GM19351 (cell line): ENCODE measurements around the gene CDRT15L2.
"Not testable (repeated sequence)": the region's sequence is repeated elsewhere in the genome, so short reads cannot be mapped to it uniquely, and the experiment has no call there.

Experiments
- ATAC-seq: cut with Tn5 transposase; IDR thresholded peaks from one replicate; pipeline ENCODE4 v1.9.1; 2021; ENCODE audit warnings: mild to moderate bottlenecking, moderate library complexity; ENCODE audit not compliant: unreplicated experiment

CDRT15L2 gene

GRCh38 chr17:20571653-20572052 is 7.9 kb upstream of the CDRT15L2 start:
- ATAC-seq = not testable (repeated sequence)

- ATAC-seq = not testable (repeated sequence)
These were observed 6.3 kb upstream of the CDRT15L2 start for GRCh38 chr17:20573216-20573615.

- ATAC-seq = not testable (repeated sequence)
These were observed 4.5 kb upstream of the CDRT15L2 start for GRCh38 chr17:20575071-20575470.

GRCh38 chr17:20583891-20584577 is 4.5 kb downstream of the CDRT15L2 start:
- ATAC-seq = not testable (repeated sequence)

GRCh38 chr17:20588744-20589453 is 9.4 kb downstream of the CDRT15L2 start:
- ATAC-seq = not testable (repeated sequence)

GRCh38 chr17:20589454-20589810 is 9.9 kb downstream of the CDRT15L2 start:
- not testable (repeated sequence) for ATAC-seq

GRCh38 chr17:20591040-20591439 is 11.5 kb downstream of the CDRT15L2 start:
- not testable (repeated sequence) for ATAC-seq

GRCh38 chr17:20605568-20605967 is 26.0 kb downstream of the CDRT15L2 start:
- not testable (repeated sequence) for ATAC-seq

- ATAC-seq = not testable (repeated sequence)
These were observed 30.0 kb downstream of the CDRT15L2 start for GRCh38 chr17:20609490-20609889.

GRCh38 chr17:20611309-20611708 is 31.8 kb downstream of the CDRT15L2 start:
- ATAC-seq = no peak

GRCh38 chr17:20612635-20613034 is 33.1 kb downstream of the CDRT15L2 start:
- no peak for ATAC-seq

- no peak for ATAC-seq
These were observed 33.7 kb downstream of the CDRT15L2 start for GRCh38 chr17:20613248-20613647.

GRCh38 chr17:20613905-20614304 is 34.4 kb downstream of the CDRT15L2 start:
- ATAC-seq = no peak

- ATAC-seq = not testable (repeated sequence)
These were observed 35.9 kb downstream of the CDRT15L2 start for GRCh38 chr17:20615461-20615860.
